BJ (cell line): ENCODE results near the gene HUNK. TPM values are rescaled to one million over a fixed set of nuclear protein-coding genes. Genes with fewer than 3 reads are reported as not detected.
"Not testable (repeated sequence)": the region's sequence is repeated elsewhere in the genome, so short reads cannot be mapped to it uniquely, and the experiment has no call there.

Experiments used
- CTCF ChIA-PET: fragments of 350-600 bp; formaldehyde crosslinking; extraction: SDS; loops from one replicate; lab custom pipeline; 2021; ENCODE audit warnings: antibody characterized with exemption, inconsistent platforms; lab: Yijun Ruan, JAX
- POLR2A ChIA-PET: fragments of 300-600 bp; sonication (Branson Sonifier 250); formaldehyde crosslinking; extraction: SDS; loops from one replicate; lab custom pipeline; 2021; ENCODE audit warnings: antibody characterized with exemption; lab: Charles Lee
- DNase-seq: peaks from one replicate; pipeline ENCODE4 v3.0.0-alpha.2; 2011; ENCODE audit warnings: low read depth
- H3K27me3 ChIP-seq: 2 replicates; pipeline ENCODE4 v1.6.0; 2011; ENCODE audit warnings: low read length; ENCODE audit not compliant: control insufficient read depth, insufficient read depth
- H3K36me3 ChIP-seq: 2 replicates; pipeline ENCODE4 v1.5.1; 2011; ENCODE audit warnings: low read length; ENCODE audit not compliant: control insufficient read depth, insufficient read depth
- H3K4me3 ChIP-seq: 2 replicates; pipeline ENCODE4 v1.5.1; 2011; ENCODE audit warnings: low read depth, mild to moderate bottlenecking, control low read depth, low read length
- CTCF ChIP-seq: IDR thresholded peaks from 2 replicates; pipeline ENCODE4 v1.5.1; 2011; ENCODE audit warnings: low read depth, mild to moderate bottlenecking, control low read depth, inconsistent platforms, low read length, moderate library complexity; ENCODE audit not compliant: insufficient read depth
- polyA plus RNA-seq: library from polyadenylated mRNA; depleted of rRNA; stranded (reverse); fragments of >200 nt; gene quantifications from 2 replicates; pipeline ENCODE4 v1.2.3, GENCODE V29; 2011

Gene HUNK
- polyA plus RNA-seq, 1 experiment: 0.70 TPM

GRCh38 chr21:31847761-31848160, 25.1 kb upstream of the HUNK start:
- ChIA-PET POLR2A (no interaction called here), CTCF (interaction anchor here (1.5 kb wide), 1 partner anchor 19 kb away, joined by 8 read pairs; no protein-coding TSS in a partner anchor)
- Histone ChIP-seq H3K27me3 (no peaks in the 10 kb centered on the region), H3K4me3 (no peak overlapping the region), H3K36me3 (no peaks in the 10 kb centered on the region)
- DNase-seq: no peak
- TF ChIP-seq CTCF: no peak

- DNase-seq: no peak
- no peaks in the 10 kb centered on the region for H3K36me3 ChIP-seq
- no peak for TF ChIP-seq CTCF
- no peak overlapping the region for H3K4me3 ChIP-seq
- POLR2A ChIA-PET: no interaction called here
- no peaks in the 10 kb centered on the region for H3K27me3 ChIP-seq
- CTCF ChIA-PET: interaction anchor here (1.5 kb wide), 1 partner anchor 18 kb away, joined by 8 read pairs; no protein-coding TSS in a partner anchor
Observed at GRCh38 chr21:31848326-31848985, 24.4 kb upstream of the HUNK start.

GRCh38 chr21:31850886-31851285, 21.9 kb upstream of the HUNK start:
- ChIA-PET POLR2A (no interaction called here), CTCF (no interaction called here)
- no peak for TF ChIP-seq CTCF
- DNase-seq: no peak
- Histone ChIP-seq H3K36me3 (no peaks in the 10 kb centered on the region), H3K27me3 (no peaks in the 10 kb centered on the region), H3K4me3 (no peak overlapping the region)

- TF ChIP-seq CTCF: no peak
- no peak for DNase-seq
- no peaks in the 10 kb centered on the region for H3K36me3 ChIP-seq
- no peaks in the 10 kb centered on the region for H3K27me3 ChIP-seq
- no peak overlapping the region for H3K4me3 ChIP-seq
- POLR2A ChIA-PET: no interaction called here
- CTCF ChIA-PET: interaction anchor here (0.9 to 1.8 kb wide), 2 partner anchors 11 to 16 kb away, joined by 3 to 7 read pairs; no protein-coding TSS in a partner anchor
Observed at GRCh38 chr21:31855180-31855579, 17.6 kb upstream of the HUNK start.

- DNase-seq: no peak
- no peaks in the 10 kb centered on the region for H3K36me3 ChIP-seq
- H3K4me3 ChIP-seq: no peak overlapping the region
- TF ChIP-seq CTCF: no peak
- POLR2A ChIA-PET: no interaction called here
- CTCF ChIA-PET: no interaction called here
- H3K27me3 ChIP-seq: no peaks in the 10 kb centered on the region
Observed at GRCh38 chr21:31857096-31857495, 15.7 kb upstream of the HUNK start.

GRCh38 chr21:31857631-31858030, 15.2 kb upstream of the HUNK start:
- POLR2A ChIA-PET, CTCF ChIA-PET, H3K4me3 ChIP-seq, H3K36me3 ChIP-seq, DNase-seq, H3K27me3 ChIP-seq: not testable (repeated sequence)
